ENCODE measurements around the gene MAPK6.
A peak's percentile ranks its signal among the peaks of the same experiment; 100 is the strongest.
"Not testable (repeated sequence)": the region's sequence is repeated elsewhere in the genome, so short reads cannot be mapped to it uniquely, and the experiment has no call there.

MAPK6 gene

DNA sequence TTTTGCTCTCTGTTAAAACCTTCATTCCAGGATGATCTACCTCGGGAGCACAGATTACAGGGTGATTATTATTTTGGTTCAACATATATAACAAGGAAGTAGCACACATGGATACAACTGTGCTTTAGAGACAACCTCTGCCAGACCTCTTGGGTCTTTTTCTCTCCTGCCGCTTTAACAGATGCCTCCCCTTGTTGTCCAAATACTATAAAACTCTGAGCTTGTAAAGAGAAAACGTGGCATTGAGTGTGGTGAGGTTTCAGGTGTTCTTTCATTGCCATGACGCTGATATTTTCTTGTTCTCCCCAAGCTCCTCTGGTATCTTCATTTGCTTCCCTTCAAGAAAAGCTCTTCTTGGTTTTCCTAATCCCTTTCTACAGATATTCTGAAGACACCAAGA is 64.6 kb downstream of the MAPK6 start:
- DNase-seq: no peak

DNA sequence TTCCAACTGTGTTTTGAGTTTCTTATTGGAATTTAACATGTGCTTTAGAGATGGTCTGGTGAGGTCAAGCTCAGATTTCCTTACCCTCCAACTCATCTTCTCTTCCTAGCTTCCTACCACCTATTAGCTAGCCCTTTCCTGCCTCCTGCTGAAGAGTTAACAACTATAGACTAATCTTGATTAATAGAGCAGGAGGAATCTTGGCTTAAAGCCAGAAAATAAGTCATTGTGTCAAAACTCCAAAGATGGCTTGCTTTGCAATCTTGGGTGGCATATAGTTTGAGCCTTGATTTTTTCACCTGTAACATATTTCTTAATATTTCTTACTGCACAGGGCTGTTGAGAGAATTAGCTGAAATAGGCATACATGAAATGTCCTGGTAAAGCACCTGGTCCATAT is 66.3 kb downstream of the MAPK6 start:
- DNase-seq: no peak

DNA sequence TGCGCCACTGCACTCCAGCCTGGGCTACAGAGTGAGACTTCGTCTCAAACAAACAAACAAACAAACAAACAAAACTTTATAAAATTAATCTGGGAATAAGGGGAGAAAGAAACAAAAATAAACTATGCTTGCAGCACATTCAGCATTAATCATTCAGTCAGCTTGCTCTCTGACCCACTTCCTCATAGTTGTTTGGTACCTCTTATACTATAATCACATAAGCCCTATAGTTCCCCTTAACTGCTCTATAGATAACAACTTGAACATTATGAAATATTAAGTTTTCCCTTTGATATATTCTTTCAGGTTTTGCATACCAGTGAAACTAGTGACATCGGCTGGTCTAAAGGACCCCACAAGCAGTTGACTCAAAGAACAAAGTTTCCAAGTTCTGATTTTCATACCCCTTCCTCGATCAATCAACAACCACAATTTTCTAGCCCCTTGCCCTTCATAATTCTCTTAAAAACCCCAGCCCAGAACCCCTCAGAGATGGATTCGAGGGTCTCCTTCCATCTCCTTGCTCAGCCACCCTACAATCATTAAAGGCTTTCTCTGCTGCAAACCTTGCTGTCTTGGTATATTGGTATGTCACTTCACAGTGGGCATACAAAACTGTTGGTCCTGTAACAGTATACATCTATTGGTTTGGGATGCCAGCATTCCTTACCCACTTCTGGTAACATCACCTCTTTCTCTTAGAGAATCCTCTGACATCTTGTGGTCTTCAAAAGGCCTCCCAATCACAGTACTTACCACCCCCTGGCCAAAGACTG is 67.2 kb downstream of the MAPK6 start:
- DNase-seq: no peak

- DNase-seq: no peak
Observed at GRCh38 chr15:52090193-52090592, 71.2 kb downstream of the MAPK6 start.

- no peak for DNase-seq
Observed at GRCh38 chr15:52093167-52093538, 74.1 kb downstream of the MAPK6 start.

- no peak for DNase-seq
Observed at GRCh38 chr15:52093539-52094510, 74.8 kb downstream of the MAPK6 start.

GRCh38 chr15:52094811-52095584 is 76.0 kb downstream of the MAPK6 start:
- no peak for DNase-seq

DNA sequence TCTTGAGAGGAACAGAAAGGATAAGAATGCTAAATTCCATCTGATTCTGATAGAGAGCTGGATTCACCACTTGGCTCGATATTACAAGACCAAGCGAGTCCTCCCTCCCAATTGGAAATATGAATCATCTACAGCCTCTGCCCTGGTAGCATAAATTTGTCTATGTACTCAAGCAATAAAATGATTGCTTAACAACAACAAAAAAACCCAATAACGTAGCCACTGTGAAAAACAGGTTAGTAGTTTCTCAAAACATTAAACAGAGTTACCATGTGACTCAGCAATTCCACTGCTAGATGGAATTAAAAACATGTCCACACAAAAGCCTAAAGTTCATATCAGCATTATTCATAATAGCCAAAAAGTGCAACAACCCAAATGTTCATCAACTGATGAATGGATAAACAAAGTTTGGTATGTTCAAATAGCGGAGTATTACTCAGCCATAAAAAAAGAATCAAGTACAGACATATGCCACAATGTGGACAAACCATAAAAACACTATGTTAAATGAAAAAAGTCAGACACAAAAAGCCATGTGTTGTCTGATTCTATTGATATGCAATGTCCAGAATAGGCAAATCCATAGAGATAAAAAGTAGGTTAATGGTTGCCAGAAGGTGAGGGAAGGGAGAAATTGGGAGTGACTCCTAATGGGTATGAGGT is 76.7 kb downstream of the MAPK6 start:
- DNase-seq: no peak

GRCh38 chr15:52096536-52096935 is 77.5 kb downstream of the MAPK6 start:
- DNase-seq: not testable (repeated sequence)

- no peak for DNase-seq
Observed at GRCh38 chr15:52097180-52097579, 78.2 kb downstream of the MAPK6 start.

GRCh38 chr15:52098323-52098722 is 79.3 kb downstream of the MAPK6 start:
- no peak for DNase-seq

DNA sequence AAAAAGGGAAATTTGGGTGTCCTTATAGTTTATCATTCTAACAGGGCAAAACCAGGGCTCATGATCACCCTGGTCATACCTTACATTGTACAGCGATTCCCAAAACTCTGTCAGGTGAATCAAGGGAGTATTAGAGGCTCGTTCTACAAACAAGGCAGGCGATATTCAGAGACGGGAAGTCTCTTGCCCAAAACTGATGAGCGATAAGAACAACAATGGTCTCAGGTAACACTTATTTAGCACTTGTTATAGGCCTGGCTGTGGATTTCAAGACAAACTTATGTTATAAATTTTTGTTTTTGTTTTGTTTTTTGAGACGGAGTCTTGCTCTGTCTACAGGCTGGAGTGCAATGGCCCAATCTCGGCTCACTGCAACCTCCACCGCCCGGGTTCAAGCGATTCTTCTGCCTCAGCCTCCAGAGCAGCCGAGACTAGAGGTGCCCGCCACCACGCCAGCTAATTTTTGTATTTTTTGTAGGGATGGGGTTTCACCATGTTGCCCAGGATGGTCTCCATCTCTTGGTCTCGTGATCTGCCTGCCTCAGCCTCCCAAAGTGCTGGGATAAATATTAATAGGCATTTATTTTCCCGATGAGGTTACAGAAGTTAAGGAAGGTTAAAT is 80.7 kb downstream of the MAPK6 start:
- no peak for DNase-seq

DNA sequence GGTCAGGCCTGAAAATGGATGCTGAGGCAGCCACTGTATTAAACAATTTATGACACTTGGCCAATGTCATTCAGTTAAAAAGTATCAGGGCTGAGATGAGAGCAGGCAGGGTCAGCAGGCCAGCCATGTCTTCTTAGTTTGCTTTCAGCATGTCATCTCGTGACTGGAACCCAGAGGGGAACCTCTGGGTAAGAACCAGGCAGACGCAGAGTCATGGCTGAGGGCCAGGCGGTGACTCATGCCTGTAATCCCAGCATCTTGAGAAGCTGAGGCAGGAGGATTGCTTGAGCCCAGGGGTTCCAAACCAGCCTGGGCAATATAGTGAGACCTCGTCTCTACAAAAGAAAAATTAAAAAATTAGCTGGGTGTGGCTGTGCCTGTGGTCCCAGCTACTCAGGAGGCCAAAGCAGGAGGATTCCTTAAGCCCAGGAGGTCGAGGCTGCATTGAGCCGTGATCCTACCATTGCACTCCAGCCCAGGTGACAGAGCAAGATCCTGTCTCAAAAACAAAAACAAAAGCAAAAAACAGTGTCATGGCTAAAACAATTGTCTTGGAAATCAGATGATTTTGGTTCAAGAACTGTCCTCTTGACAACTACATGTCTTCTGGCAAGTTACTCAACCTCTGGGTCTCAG is 81.9 kb downstream of the MAPK6 start:
- peak; percentile 38 for DNase-seq

- no peak for DNase-seq
Observed at GRCh38 chr15:52101542-52102323, 82.7 kb downstream of the MAPK6 start.

DNA sequence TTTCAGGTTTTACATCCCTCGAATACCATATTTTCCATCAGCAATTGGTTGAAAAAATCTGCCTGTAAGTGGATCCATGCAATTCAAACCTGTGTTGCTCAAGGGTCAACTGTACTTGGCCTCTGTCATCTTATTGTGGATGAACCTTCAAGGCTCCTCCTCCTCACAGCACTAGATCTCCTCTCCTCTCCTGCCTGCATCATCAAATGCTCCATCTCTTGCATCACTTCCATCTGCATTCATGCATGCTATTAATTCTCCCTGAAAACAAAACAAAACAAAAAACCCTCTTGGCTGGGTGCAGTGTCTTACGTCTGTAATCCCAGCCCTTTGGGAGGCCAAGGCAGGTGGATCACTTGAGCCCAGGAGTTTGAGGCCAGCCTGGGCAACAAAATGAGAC is 83.4 kb downstream of the MAPK6 start:
- no peak for DNase-seq

GRCh38 chr15:52103217-52104207 is 84.5 kb downstream of the MAPK6 start:
- DNase-seq: peak; percentile 55

- no peak for DNase-seq
Observed at GRCh38 chr15:52104532-52105004, 85.5 kb downstream of the MAPK6 start.

DNA sequence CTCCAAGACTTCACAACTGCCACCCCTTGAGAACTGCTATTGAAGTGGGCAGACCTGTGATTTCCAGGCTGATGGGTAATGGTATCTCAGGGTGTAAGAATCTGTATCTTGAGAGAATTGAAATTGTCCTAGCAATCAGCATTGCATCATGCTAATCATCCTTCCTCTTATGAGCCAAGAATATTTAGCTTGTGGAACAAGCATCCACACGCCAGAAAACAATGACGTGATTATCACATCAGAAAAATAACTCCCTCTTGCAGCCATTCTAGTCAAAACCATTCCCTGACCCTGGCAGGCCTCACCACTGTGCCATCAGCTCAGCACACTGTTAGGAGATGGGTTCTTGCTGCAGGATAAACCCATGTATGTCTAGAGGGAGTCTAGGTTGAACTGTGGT is 86.8 kb downstream of the MAPK6 start:
- no peak for DNase-seq

DNA sequence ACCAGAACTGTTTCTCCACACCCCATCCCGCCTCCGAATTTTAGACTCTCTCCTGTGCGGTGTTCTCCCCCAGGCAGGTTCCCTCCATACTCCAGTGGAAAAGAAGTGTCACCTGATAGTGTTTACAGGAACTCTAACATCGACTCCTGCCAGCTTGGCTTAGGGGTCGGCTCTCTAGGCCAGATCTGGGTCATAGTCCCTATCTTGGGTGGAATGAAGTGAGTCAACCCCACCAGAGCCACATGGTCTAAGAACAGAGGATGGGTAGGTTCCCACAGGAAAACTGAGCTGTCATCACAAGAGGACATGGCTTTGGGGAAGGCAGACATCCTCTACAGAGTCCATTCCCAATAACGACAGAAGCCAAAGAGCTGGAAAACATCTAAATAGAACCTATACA is 87.6 kb downstream of the MAPK6 start:
- DNase-seq: no peak

Data from activated CD4-positive, alpha-beta T cell treated with anti-CD3 and anti-CD28 coated beads, Interleukin-10, Interleukin-2, amounts not matched to agents 100 ng/mL and 50 ng/mL, durations not matched to agents 16 hours and 8 hours (primary cell).